ENCODE measurements around the gene ABCC5.
"Not testable (repeated sequence)": the region's sequence is repeated elsewhere in the genome, so short reads cannot be mapped to it uniquely, and the experiment has no call there.

Gene ABCC5

GRCh38 chr3:184017672-184018423 is at the start of gene ABCC5:
Gene ABCC5 (minus strand): TSS chr3:184017884. CDS start chr3:184014392, 3,492 bp downstream.
- peak; percentile 75 for DNase-seq (ENCODE audit: low read depth)

- DNase-seq (ENCODE audit: low read depth): no peak
These were observed 48.5 kb upstream of the ABCC5 start for GRCh38 chr3:184066211-184066610.

- DNase-seq (ENCODE audit: low read depth): no peak
These were observed 45.0 kb upstream of the ABCC5 start for GRCh38 chr3:184062637-184063036.

- no peak for DNase-seq (ENCODE audit: low read depth)
These were observed 41.7 kb upstream of the ABCC5 start for GRCh38 chr3:184059424-184059823.

- no peak for DNase-seq (ENCODE audit: low read depth)
These were observed 40.3 kb upstream of the ABCC5 start for GRCh38 chr3:184058029-184058428.

- DNase-seq (ENCODE audit: low read depth): no peak
These were observed 35.1 kb upstream of the ABCC5 start, which contains the start of gene HTR3C for GRCh38 chr3:184052767-184053166. Gene HTR3C (plus strand): TSS chr3:184053047. CDS start chr3:184053081, 34 bp downstream.

GRCh38 chr3:184050217-184050847 is 32.6 kb upstream of the ABCC5 start:
- no peak for DNase-seq (ENCODE audit: low read depth)

GRCh38 chr3:184045995-184046394 is 28.3 kb upstream of the ABCC5 start:
- no peak for DNase-seq (ENCODE audit: low read depth)

GRCh38 chr3:184042617-184043016 is 24.9 kb upstream of the ABCC5 start:
- no peak for DNase-seq (ENCODE audit: low read depth)

GRCh38 chr3:184040010-184040409 is 22.3 kb upstream of the ABCC5 start:
- DNase-seq (ENCODE audit: low read depth): no peak

GRCh38 chr3:184039414-184039813 is 21.7 kb upstream of the ABCC5 start:
- DNase-seq (ENCODE audit: low read depth): no peak

- not testable (repeated sequence) for DNase-seq (ENCODE audit: low read depth)
These were observed 20.6 kb upstream of the ABCC5 start for GRCh38 chr3:184038307-184038706.

GRCh38 chr3:184037816-184038215 is 20.1 kb upstream of the ABCC5 start:
- DNase-seq (ENCODE audit: low read depth): no peak

- no peak for DNase-seq (ENCODE audit: low read depth)
These were observed 13.6 kb upstream of the ABCC5 start, which contains the start of gene HTR3D for GRCh38 chr3:184031187-184031792. Gene HTR3D (plus strand): TSS chr3:184031742. CDS start chr3:184031742, 0 bp downstream.

GRCh38 chr3:184030536-184030935 is 12.9 kb upstream of the ABCC5 start:
- DNase-seq (ENCODE audit: low read depth): no peak

- no peak for DNase-seq (ENCODE audit: low read depth)
These were observed 11.8 kb upstream of the ABCC5 start for GRCh38 chr3:184029443-184029842.

GRCh38 chr3:184028275-184028890 is 10.7 kb upstream of the ABCC5 start:
- DNase-seq (ENCODE audit: low read depth): not testable (repeated sequence)

GRCh38 chr3:184025256-184025655 is 7.6 kb upstream of the ABCC5 start:
- DNase-seq (ENCODE audit: low read depth): not testable (repeated sequence)

GRCh38 chr3:184022323-184022722 is 4.6 kb upstream of the ABCC5 start:
- no peak for DNase-seq (ENCODE audit: low read depth)

- DNase-seq (ENCODE audit: low read depth): no peak
These were observed 815 bp upstream of the ABCC5 start for GRCh38 chr3:184018424-184018973.

- DNase-seq (ENCODE audit: low read depth): peak; percentile 43
These were observed 643 bp downstream of the ABCC5 start for GRCh38 chr3:184016811-184017671.

Measured in activated T-cell treated with anti-CD3 and anti-CD28 coated beads for 24 hours (primary cell).